Measurements from ENCODE around the gene LHFPL6. TPM values are rescaled to one million over a fixed set of nuclear protein-coding genes. Genes with fewer than 3 reads are reported as not detected.

The LHFPL6 gene
- total and polyA plus RNA-seq, 8 donors, result 1.8 to 13.4 (median 7.1) TPM

DNA sequence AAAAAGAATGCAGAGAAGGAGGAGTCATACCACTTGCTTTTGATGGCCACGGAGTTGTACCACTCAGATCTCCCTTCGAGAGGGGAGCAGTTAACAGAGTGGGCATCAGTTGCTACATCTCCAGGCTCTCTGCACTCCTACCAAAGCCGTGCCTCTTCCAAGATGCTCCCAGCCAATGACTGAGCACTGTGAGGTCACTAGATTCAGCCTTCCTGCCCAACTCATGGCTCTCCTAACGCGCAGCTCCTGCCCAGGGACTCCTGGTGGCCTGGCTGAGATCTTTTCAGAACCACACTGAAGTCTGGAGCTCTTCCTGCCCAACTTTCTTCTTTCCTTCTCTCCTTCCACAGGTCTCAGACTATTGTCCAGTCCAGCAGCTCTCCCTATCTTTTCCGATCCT, 66.7 kb downstream of the LHFPL6 start:
- Histone ChIP-seq H3K9me3 (no peaks in the 10 kb centered on the region), H3K4me3 (no peak overlapping the region), H3K4me1 (no peaks in the 10 kb centered on the region), H3K36me3 (no peaks in the 10 kb centered on the region), H3K27ac (no peak overlapping the region), H3K27me3 (no peaks in the 10 kb centered on the region)
- ATAC-seq (no peak), FAIRE-seq (no peak), DNase-seq (no peak)
- TF ChIP-seq, protein P1, sequence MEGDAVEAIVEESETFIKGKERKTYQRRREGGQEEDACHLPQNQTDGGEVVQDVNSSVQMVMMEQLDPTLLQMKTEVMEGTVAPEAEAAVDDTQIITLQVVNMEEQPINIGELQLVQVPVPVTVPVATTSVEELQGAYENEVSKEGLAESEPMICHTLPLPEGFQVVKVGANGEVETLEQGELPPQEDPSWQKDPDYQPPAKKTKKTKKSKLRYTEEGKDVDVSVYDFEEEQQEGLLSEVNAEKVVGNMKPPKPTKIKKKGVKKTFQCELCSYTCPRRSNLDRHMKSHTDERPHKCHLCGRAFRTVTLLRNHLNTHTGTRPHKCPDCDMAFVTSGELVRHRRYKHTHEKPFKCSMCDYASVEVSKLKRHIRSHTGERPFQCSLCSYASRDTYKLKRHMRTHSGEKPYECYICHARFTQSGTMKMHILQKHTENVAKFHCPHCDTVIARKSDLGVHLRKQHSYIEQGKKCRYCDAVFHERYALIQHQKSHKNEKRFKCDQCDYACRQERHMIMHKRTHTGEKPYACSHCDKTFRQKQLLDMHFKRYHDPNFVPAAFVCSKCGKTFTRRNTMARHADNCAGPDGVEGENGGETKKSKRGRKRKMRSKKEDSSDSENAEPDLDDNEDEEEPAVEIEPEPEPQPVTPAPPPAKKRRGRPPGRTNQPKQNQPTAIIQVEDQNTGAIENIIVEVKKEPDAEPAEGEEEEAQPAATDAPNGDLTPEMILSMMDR (IDR thresholded peaks at IDR 0.05), result no peak
- WGBS, 2 donors, result 78 to 88% methylated on average over 6 of the region's 6 CpGs
- intact Hi-C loops (cut with DNase I), result no loop called here

DNA sequence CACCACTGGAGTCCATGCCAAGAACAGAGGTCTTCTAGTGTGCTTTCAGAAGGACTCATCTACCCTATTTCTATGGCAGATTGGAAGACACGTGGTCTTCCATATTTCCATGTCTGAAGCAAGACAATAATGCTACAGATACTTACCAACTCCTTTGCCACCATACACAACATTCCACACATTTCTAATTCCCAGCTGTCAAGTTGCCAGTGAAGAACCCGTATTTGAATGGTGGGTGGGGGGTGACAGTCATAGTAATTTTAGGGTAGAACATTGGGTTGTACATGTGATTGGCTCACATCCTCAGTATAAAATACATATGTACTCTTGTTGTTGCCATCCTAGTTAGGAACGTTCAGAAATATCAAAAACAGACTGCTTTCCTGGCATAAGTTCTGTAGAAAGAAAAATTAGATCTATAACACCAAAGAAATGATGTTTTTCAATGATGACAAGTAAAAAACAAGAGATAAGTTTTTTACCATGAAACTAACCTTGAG, 69.3 kb downstream of the LHFPL6 start:
- no peaks in the 10 kb centered on the region for H3K27me3 ChIP-seq
- no peaks in the 10 kb centered on the region for H3K9me3 ChIP-seq
- no peaks in the 10 kb centered on the region for H3K36me3 ChIP-seq
- TF ChIP-seq, protein P1 (IDR thresholded peaks at IDR 0.05), result no peak
- intact Hi-C loops (cut with DNase I), result no loop called here
- WGBS, 2 donors, result 33 to 47% methylated on average over 3 of the region's 3 CpGs
- no peak for FAIRE-seq
- H3K27ac ChIP-seq, result no peak overlapping the region
- H3K4me1 ChIP-seq, result no peaks in the 10 kb centered on the region
- no peak for ATAC-seq
- H3K4me3 ChIP-seq, result no peak overlapping the region
- DNase-seq, result no peak

DNA sequence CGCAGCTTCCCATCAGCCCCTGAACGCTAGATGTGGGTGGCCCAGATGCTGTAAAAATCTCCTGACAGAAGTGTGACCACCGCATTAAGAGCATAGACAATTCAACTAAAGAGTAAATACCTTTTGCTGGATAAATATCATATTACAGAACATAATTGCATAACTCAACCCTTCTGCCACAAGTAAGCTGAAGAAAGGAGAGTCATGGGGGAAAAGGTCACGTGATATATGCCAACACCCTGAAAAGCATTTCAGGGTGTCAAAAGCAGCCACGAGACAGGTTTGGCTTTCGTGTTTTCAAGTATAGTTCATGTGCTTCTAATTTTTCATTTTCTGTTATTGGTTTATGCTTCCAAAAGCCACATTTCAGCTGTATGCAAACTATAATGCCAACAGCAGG, 71.3 kb downstream of the LHFPL6 start:
- no peak for DNase-seq
- Histone ChIP-seq H3K36me3 (no peaks in the 10 kb centered on the region), H3K4me1 (no peaks in the 10 kb centered on the region), H3K27ac (no peak overlapping the region), H3K4me3 (no peak overlapping the region), H3K27me3 (no peaks in the 10 kb centered on the region), H3K9me3 (no peaks in the 10 kb centered on the region)
- TF ChIP-seq, protein P1 (IDR thresholded peaks at IDR 0.05), result no peak
- no peak for FAIRE-seq
- no peak for ATAC-seq
- intact Hi-C loops (cut with DNase I), result no loop called here
- 67 to 82% methylated on average over 6 of the region's 6 CpGs for WGBS, 2 donors

DNA sequence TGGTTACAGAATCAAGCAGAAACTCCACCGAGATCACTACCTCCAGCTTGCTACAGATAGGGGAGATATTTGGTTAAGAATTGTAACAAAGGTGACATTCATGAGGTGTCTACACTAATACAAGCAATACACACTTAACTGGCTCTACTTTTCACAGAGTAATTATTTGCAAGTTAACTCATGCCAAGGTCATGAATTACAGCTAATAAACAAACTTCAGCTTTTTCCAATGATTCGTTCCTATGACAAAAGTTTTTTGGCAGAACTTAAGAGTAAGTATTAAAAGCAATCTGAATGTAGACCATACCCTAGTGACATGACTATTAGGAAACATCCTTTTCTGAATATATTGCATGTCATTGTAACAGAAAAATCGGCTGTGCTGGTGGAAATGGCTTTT, 72.1 kb downstream of the LHFPL6 start:
- FAIRE-seq (no peak), ATAC-seq (no peak)
- 12 to 22% methylated on average over 3 of the region's 3 CpGs for WGBS, 2 donors

DNA sequence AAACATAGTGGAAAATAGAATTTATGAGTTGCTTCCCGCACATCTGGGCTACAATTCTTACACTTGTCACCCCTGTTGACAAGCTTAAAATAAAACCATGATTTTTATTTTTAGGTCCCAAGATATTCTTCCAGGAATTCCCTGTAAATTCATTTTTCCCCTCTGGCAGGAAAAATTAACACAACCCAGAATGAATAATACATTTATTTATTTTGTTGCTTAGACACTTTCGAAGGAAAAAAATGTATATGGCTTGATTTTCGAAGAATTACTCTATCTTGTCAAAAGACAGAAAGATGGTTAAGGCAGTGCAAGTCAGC, 74.4 kb downstream of the LHFPL6 start:
- H3K27ac ChIP-seq, result no peak overlapping the region
- no peak overlapping the region for H3K4me3 ChIP-seq
- intact Hi-C loops (cut with DNase I), result no loop called here
- no peaks in the 10 kb centered on the region for H3K27me3 ChIP-seq
- H3K4me1 ChIP-seq, result no peaks in the 10 kb centered on the region
- FAIRE-seq, result no peak
- 71 to 82% methylated on average over 3 of the region's 3 CpGs for WGBS, 2 donors
- no peak for ATAC-seq
- TF ChIP-seq, protein P1 (IDR thresholded peaks at IDR 0.05), result no peak
- no peaks in the 10 kb centered on the region for H3K36me3 ChIP-seq
- no peaks in the 10 kb centered on the region for H3K9me3 ChIP-seq
- no peak for DNase-seq

More for the DNA sequence above, 72.1 kb downstream of the LHFPL6 start:
- Histone ChIP-seq H3K4me1 (no peaks in the 10 kb centered on the region), H3K36me3 (no peaks in the 10 kb centered on the region), H3K9me3 (no peaks in the 10 kb centered on the region), H3K27ac (no peak overlapping the region), H3K27me3 (no peaks in the 10 kb centered on the region), H3K4me3 (no peak overlapping the region)
- no peak for DNase-seq
- intact Hi-C loops (cut with DNase I), result no loop called here
- TF ChIP-seq, protein P1 (IDR thresholded peaks at IDR 0.05), result no peak
